Measurements from ENCODE around the gene ECE2.

The ECE2 gene

GRCh38 chr3:184275961-184276910 is at the start of gene ECE2:
Gene ECE2, plus strand, starts transcription at chr3:184276022. Its CDS starts 132 bp downstream, at chr3:184276154.
- DNase-seq, result no peak

DNA sequence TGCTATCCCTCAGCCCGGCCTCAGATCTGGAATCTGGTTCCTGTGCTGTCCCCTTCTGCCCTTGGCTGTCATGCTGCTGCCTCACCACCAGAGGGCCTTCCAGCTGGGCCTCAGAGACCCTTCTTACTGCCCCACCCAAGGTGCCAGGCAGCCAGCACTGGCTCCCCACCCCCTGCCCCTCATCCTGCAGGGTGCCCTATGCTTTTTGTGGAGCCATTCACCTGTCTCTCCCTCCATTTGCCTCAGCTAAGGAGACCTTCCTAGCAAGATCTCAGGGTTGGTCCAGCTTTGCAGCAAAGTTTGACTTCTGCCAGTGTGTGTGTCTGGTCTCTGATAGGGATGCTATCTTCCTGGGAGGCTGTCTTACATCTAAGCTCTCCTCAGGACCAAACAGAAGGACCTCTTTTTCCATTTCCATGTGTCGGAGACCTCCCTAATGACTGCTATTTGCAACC is 48.3 kb upstream of the ECE2 start:
- DNase-seq, result peak in 5 of 6 experiments; percentile 17 to 58 (median 32)

DNA sequence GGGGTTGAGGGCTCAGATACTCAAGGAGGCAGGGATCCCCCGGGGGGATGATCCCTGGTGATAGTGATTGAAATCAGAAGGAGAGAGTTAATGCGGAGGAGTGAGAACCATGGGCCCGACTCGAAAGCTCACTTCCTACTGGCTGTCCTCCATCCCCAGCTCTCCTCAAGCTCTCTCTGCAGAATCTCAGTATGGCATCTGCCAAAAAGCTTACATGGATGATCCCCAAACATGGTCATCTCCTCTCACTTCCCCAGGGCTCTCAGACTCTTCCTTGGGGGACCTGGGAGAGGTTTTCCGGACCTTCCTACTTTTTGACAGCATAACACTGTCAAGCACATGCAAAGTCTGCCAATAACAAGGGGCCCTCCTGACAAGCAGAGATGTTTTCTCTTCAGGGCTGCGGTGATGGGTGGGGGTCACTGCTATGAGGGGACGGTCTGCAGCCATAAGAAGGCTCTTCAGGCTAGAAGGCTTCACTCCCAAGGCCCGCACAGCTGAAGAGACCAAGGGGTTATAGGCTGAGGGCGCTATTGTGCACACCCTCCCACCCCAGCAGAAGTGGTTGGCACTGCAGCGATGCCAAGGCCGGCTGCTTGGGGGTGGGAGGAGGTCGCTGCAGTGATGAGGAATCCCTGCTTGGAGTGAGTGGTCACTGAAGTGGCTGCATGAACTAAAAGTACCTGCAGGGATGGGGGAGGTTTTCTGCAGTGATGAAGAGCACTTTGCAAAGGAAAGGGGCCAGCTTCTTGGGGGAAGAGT is 47.3 kb upstream of the ECE2 start:
- no peak for DNase-seq

DNA sequence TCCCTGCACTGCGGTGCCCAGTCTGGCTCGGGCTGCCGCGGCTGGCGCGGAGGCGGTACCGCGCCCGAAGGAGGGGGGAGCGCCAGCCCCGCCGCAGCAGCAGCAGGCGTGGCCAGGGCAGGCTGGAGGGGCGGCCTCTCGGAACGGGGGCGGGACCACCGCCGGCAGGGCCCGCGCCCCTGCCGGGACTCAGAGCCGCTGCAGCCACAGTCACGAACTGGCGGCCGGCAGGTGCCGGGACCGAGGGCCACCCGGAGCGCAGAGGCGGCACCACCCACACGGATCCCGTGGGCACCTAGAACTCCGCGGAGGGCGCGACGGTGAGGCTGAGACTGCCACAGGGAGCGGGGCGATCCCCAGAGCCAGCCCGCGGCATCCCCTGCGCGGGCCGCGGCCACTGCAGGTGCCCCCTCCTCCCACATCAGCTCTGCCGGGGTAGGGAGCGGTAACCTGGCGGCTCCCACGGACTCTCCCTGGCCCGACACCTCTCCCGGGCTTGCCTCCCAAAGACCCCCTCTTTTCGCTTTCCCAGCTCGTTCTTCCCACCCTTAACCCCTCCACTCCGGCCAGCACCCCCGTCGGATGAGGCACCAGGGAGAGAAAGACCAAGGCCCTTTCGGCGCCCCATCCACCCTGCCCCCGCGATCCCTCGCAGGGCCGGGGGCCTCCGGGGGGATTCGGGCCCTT is 46.3 kb upstream of the ECE2 start, which contains the start of gene VWA5B2:
Gene VWA5B2 (plus strand): TSS at position 192 of the 687 bp plus-strand sequence. CDS start 944 bp downstream, outside the sequence.
- DNase-seq, result peak; percentile 23 to 62 (median 59)

DNA sequence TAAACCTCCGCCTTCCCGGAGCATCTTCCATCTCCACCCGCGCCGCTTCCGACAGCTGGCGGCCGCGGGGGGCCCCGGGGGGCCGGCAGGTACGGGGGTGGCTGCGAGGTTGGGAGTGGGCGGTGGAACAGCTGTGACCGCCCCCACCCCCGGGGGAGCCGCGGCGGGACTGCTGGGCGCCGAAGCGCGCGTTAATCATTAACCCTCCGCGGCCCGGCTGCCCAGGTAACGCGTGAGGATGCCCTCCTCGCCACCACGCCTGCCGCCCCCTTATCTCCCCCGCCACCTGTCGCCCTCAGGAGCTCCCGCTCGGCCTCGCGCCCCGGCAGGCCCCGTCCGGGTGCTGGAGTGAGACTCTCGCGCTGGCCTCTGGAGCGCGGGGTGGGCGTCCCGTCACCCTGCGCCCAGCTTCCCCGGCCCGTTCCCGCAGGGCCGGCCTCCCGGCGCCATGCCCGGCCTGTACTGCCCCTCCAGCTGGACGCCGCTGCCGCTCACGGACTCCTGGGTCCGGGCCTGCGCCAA is 45.7 kb upstream of the ECE2 start:
- DNase-seq, result peak in 1 of 6 experiments; percentile 25

- DNase-seq, result no peak
These were observed 45.0 kb upstream of the ECE2 start for GRCh38 chr3:184230603-184231528.

DNA sequence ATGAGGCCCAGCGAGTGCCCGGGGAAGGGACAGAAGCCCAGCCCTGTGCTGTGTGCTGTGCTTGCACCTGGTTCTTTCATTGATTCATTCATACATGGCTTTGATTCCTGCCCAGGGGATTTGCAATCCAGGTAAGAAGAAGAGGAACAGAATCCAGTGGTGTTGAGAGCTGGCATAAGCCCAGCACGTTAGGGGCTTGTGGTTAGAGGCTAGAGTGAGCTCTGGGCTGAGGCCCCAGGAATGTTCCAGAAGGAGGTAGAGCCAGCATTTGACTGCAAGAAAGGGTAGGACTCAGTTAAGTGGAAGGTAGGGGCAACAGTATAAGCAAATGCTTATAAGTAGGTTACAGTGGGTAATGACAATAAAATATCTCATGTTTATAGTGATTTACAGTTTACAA is 44.2 kb upstream of the ECE2 start:
- no peak for DNase-seq

DNA sequence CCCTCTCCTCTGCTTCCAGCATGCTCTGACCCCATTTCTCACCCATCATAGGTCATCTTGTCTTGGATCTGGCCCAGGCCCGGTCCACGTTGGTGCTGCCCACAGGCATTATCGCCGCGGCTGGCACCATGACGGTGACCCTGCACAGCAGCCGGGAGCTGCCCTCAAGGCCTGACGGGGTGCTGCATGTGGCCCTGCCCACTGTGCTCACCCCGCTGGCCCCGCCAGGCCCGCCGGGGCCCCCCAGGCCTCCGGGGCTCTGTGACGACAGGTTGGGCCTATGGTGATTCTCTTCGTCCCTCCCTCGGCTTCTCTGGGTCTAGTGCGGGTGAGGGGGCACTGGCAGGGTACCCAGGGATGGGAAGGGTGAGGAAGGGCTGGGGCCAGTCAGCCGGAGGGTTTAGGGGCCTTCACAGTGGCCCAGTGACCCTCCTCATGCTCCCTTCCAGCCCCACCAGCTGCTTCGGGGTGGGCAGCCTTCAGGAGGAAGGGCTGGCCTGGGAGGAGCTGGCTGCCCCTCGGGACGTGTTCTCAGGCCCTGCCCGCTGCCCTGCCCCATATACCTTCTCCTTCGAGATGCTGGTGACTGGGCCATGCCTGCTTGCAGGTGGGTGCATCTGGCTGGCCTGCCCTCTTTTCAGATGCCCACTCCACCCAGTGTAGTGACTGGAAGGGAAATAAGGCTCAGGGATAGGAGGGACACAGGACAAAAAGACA is 42.5 kb upstream of the ECE2 start:
- no peak for DNase-seq

GRCh38 chr3:184234224-184234623 is 41.6 kb upstream of the ECE2 start:
- DNase-seq, result no peak

- no peak for DNase-seq
These were observed 41.0 kb upstream of the ECE2 start for GRCh38 chr3:184234671-184235380.

DNA sequence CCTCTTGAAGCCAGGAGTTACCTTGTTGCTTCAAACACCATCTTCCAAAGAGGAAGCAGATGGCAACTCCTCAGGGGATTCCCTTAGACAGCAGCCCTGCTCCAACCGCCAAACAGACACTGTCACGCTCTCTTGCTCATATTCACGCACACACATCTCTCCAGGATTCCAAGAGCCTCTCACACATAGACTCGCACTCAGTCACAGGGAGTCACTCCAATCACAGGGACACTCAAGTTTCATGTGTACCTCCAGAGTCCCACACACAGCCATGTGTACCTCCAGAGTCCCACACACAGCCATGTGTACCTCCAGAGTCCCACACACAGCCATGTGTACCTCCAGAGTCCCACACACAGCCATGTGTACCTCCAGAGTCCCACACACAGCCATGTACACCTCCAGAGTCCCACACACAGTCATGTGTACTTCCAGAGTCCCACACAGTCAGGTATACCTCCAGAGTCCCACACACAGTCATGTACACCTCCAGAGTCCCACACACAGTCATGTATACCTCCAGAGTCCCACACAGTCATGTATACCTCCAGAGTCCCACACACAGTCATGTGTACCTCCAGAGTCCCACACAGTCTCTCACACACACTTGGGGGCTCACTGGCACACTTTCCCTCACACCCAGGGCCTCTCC is 40.3 kb upstream of the ECE2 start:
- no peak for DNase-seq

DNA sequence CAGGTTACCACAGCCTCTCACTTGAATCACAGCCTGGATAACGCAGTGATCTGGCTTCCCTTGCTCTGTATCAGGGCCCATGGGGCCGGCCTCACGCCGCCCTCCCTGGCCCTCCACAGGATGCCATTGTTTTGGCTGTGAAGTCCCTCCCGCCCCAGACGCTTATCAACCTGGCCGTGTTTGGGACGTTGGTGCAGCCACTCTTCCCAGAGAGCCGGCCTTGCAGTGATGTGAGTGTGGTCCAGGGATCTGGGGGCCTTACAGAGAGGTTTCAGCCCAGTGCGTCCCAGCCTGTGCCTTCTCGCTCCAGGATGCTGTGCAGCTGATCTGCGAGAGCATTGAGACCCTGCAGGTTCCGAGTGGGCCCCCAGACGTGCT is 39.8 kb upstream of the ECE2 start:
- DNase-seq, result no peak

DNA sequence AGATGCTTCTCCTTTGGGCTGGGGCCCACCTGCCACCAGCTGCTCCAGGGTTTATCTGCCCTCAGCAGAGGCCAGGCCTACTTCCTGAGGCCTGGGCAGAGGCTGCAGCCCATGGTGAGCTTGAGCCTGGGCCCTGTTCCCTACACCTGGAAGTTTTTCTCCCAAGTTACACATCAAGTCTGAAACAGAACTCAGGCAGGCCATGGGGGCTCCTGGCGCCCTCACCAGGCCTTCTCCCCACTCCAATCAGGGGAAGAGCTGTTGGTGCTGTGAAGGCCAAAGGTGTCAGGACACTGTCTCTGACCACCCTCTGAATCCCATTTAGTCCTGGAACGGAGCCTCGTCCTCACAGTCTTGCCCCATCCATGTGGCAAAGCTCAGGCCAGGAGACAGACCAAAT is 39.2 kb upstream of the ECE2 start:
- no peak for DNase-seq

DNA sequence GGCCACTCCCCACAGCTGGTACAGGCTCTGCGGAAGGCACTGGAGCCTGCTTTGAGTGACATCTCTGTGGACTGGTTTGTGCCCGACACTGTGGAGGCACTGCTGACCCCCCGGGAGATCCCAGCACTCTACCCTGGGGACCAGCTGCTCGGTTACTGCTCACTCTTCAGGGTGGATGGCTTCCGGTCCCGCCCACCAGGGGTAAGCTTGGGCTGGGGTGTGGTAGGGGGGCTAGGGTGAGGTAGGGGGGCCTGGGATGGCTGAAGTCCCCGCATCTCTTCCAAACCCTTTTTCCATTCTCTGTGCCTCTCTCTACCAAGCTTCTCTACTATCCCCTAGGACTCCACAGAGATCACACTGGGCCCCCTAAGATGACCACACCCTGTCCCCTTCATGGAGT is 38.6 kb upstream of the ECE2 start:
- DNase-seq, result no peak

DNA sequence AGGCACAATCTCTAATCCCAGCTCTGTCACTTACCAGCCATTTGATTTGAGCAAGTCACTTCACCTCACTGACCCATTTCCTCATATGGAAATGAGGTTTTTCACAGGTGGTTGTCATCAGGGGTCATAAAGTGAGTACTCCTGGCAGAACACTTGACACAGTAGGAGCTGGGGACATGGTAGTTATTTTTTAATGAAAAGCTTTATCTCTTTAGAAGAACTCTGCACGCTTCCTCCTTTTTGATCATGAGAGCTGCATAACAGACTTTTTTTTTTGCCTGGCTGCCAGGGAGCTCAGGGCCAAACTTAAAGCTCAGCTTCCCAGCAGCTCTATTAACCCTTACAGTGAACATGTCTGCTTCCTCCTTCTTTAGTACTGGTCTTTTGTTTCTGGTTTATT is 38.0 kb upstream of the ECE2 start:
- no peak for DNase-seq

GRCh38 chr3:184238246-184238818 is 37.5 kb upstream of the ECE2 start:
- DNase-seq, result no peak

DNA sequence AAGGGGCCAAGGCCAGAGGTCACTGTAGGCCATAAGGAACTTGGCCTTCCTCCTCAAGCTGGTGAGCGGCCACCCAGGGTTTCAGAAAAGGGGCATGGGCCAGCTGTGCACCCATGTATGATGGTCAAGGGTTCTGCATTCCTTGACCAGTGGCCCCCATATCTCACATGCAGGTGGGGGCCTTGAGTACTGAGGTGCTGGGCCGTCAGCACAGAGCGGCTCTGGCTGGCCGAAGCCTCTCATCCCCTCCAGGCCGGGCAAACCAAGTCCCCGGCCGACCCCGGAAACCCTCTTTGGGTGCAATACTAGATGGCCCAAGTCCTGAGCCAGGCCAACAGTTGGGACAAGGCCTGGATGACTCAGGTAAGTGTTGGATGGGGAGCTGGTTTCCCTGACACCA is 36.6 kb upstream of the ECE2 start:
- no peak for DNase-seq

GRCh38 chr3:184239708-184240107 is 36.1 kb upstream of the ECE2 start:
- DNase-seq, result no peak

DNA sequence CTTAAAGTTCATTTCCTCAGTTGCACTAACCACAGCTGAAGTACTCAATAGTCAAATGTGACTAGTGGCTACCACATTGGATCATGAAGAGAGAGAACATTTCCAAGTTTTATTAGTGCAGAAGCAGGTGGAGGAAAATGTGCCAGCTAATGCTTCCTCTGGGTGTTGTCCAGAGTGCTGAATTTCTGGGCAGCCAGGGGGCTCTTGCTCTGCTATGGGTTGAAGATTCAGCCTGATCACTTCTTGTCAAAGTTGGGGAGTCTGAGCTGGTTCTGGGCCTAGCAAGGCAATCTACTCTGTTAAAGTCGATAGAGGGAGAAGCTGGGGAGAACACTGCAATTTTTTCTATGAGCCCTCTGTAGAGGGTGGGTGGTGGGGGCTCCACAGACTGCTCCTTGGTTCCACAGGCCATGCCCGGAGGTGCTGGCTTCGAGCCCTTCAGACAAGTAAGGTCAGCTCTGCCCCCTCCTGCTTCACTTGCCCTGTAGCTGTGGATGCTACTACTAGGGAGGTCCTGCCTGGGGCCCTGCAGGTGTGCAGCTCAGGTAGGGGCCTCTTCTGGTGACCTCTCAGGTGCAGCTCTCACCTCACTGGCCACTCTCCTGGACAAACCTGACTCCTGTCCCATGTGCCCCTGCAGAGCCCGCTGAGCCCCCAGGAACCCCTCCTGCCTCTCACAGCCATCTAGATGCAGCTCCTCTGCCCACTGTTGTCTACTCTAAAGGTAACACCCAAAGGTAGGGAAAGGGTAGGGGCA is 35.3 kb upstream of the ECE2 start:
- DNase-seq, result peak in 1 of 6 experiments; percentile 6
